ACC112 (cell line): Measurements from ENCODE around the gene C10orf90.

Experiments
- H2AFZ ChIP-seq: fragments of 200-600 bp; sonication (generic); one replicate; pipeline ENCODE4 v1.6.0; 2017; ENCODE audit warnings: antibody characterized with exemption, low read length; ENCODE audit not compliant: unreplicated experiment
- H3K27ac ChIP-seq: fragments of 200-600 bp; sonication (generic); 2 replicates; pipeline ENCODE4 v1.5.1; 2014; ENCODE audit warnings: low read depth, mild to moderate bottlenecking, antibody characterized with exemption, low read length, moderate library complexity
- H3K27me3 ChIP-seq: fragments of 200-600 bp; sonication (generic); 2 replicates; pipeline ENCODE4 v1.6.1; 2014; ENCODE audit warnings: mild to moderate bottlenecking, antibody characterized with exemption, low read length, moderate library complexity, mixed read lengths; ENCODE audit not compliant: insufficient read depth
- H3K36me3 ChIP-seq: fragments of 200-600 bp; sonication (generic); 2 replicates; pipeline ENCODE4 v1.6.1; 2016; ENCODE audit warnings: mild to moderate bottlenecking, antibody characterized with exemption, low read length, moderate library complexity, mixed read lengths; ENCODE audit not compliant: insufficient read depth
- H3K4me1 ChIP-seq: fragments of 200-600 bp; sonication (generic); one replicate; pipeline ENCODE4 v1.6.1; 2016; ENCODE audit warnings: low read length, mixed read lengths; ENCODE audit not compliant: insufficient read depth, unreplicated experiment, control insufficient read depth
- H3K4me3 ChIP-seq: fragments of 200-600 bp; sonication (generic); 2 replicates; pipeline ENCODE4 v1.5.1; 2014; ENCODE audit warnings: mild to moderate bottlenecking, low read depth, low read length
- H3K79me2 ChIP-seq: fragments of 200-600 bp; sonication (generic); one replicate; pipeline ENCODE4 v1.6.0; 2016; ENCODE audit warnings: low read length; ENCODE audit not compliant: control insufficient read depth, unreplicated experiment, insufficient read depth

Gene C10orf90

GRCh38 chr10:126454045-126454751, 216.3 kb downstream of the C10orf90 start:
- Histone ChIP-seq H3K4me1 (peaks cover 17% of the 10 kb centered on the region), H3K4me3 (no peak overlapping the region), H3K36me3 (peaks cover 3% of the 10 kb centered on the region; the same call in 1 of the 2 replicates), H3K79me2 (no peaks in the 10 kb centered on the region), H3K27ac (no peak overlapping the region), H2AFZ (no peak overlapping the region), H3K27me3 (no peaks in the 10 kb centered on the region)

- no peak overlapping the region for H2AFZ ChIP-seq
- H3K27me3 ChIP-seq = no peaks in the 10 kb centered on the region
- peaks cover 5% of the 10 kb centered on the region; the same call in 1 of the 2 replicates for H3K36me3 ChIP-seq
- no peak overlapping the region for H3K27ac ChIP-seq
- no peaks in the 10 kb centered on the region for H3K79me2 ChIP-seq
- no peaks in the 10 kb centered on the region for H3K4me1 ChIP-seq
- H3K4me3 ChIP-seq = no peak overlapping the region
Observed at GRCh38 chr10:126452245-126452644, 218.2 kb downstream of the C10orf90 start.

- Histone ChIP-seq H3K4me1 (no peaks in the 10 kb centered on the region), H3K27me3 (no peaks in the 10 kb centered on the region)
Observed at GRCh38 chr10:126448091-126448490, 222.4 kb downstream of the C10orf90 start.

GRCh38 chr10:126439942-126440341, 230.6 kb downstream of the C10orf90 start:
- Histone ChIP-seq H3K27me3 (no peaks in the 10 kb centered on the region), H2AFZ (no peak overlapping the region), H3K79me2 (no peaks in the 10 kb centered on the region), H3K4me3 (no peak overlapping the region), H3K4me1 (peaks cover 3% of the 10 kb centered on the region), H3K36me3 (no peaks in the 10 kb centered on the region), H3K27ac (no peak overlapping the region)

More at GRCh38 chr10:126448091-126448490, 222.4 kb downstream of the C10orf90 start:
- Histone ChIP-seq H3K27ac (0 out of 2 replicates have a peak overlapping the region, but pooled peaks have one; percentile 5), H2AFZ (no peak overlapping the region), H3K79me2 (no peaks in the 10 kb centered on the region), H3K4me3 (no peak overlapping the region), H3K36me3 (peaks cover 5% of the 10 kb centered on the region; the same call in 1 of the 2 replicates)

GRCh38 chr10:126438407-126438783, 232.1 kb downstream of the C10orf90 start:
- no peaks in the 10 kb centered on the region for H3K27me3 ChIP-seq
- peaks cover 4% of the 10 kb centered on the region for H3K4me1 ChIP-seq
- H3K36me3 ChIP-seq = no peaks in the 10 kb centered on the region
- H3K4me3 ChIP-seq = no peak overlapping the region
- no peak overlapping the region for H3K27ac ChIP-seq
- H3K79me2 ChIP-seq = no peaks in the 10 kb centered on the region
- no peak overlapping the region for H2AFZ ChIP-seq

GRCh38 chr10:126437635-126438406, 232.7 kb downstream of the C10orf90 start:
- peaks cover 9% of the 10 kb centered on the region for H3K4me1 ChIP-seq
- H3K4me3 ChIP-seq = no peak overlapping the region
- H2AFZ ChIP-seq = no peak overlapping the region
- H3K27me3 ChIP-seq = no peaks in the 10 kb centered on the region
- no peak overlapping the region for H3K27ac ChIP-seq
- no peaks in the 10 kb centered on the region for H3K36me3 ChIP-seq
- no peaks in the 10 kb centered on the region for H3K79me2 ChIP-seq

- Histone ChIP-seq H3K27ac (no peak overlapping the region), H3K4me3 (no peak overlapping the region), H3K79me2 (no peaks in the 10 kb centered on the region), H2AFZ (no peak overlapping the region), H3K36me3 (no peaks in the 10 kb centered on the region), H3K27me3 (no peaks in the 10 kb centered on the region), H3K4me1 (peaks cover 6% of the 10 kb centered on the region)
Observed at GRCh38 chr10:126434235-126434634, 236.3 kb downstream of the C10orf90 start.

- no peak overlapping the region for H2AFZ ChIP-seq
- no peak overlapping the region for H3K27ac ChIP-seq
Observed at GRCh38 chr10:126433351-126433750, 237.1 kb downstream of the C10orf90 start.

GRCh38 chr10:126432507-126432906, 238.0 kb downstream of the C10orf90 start:
- Histone ChIP-seq H3K4me1 (peaks cover 6% of the 10 kb centered on the region), H3K27ac (no peak overlapping the region), H2AFZ (no peak overlapping the region), H3K27me3 (no peaks in the 10 kb centered on the region), H3K36me3 (no peaks in the 10 kb centered on the region), H3K4me3 (no peak overlapping the region), H3K79me2 (no peaks in the 10 kb centered on the region)

More at GRCh38 chr10:126433351-126433750, 237.1 kb downstream of the C10orf90 start:
- Histone ChIP-seq H3K27me3 (no peaks in the 10 kb centered on the region), H3K4me3 (no peak overlapping the region), H3K4me1 (peaks cover 6% of the 10 kb centered on the region), H3K79me2 (no peaks in the 10 kb centered on the region), H3K36me3 (no peaks in the 10 kb centered on the region)

GRCh38 chr10:126431816-126432215, 238.7 kb downstream of the C10orf90 start:
- H2AFZ ChIP-seq = no peak overlapping the region
- no peak overlapping the region for H3K4me3 ChIP-seq
- H3K27ac ChIP-seq = no peak overlapping the region
- peaks cover 6% of the 10 kb centered on the region for H3K4me1 ChIP-seq
- H3K36me3 ChIP-seq = no peaks in the 10 kb centered on the region
- H3K27me3 ChIP-seq = no peaks in the 10 kb centered on the region
- no peaks in the 10 kb centered on the region for H3K79me2 ChIP-seq

GRCh38 chr10:126430512-126430911, 240.0 kb downstream of the C10orf90 start:
- no peaks in the 10 kb centered on the region for H3K27me3 ChIP-seq
- peaks cover 6% of the 10 kb centered on the region for H3K4me1 ChIP-seq
- H3K36me3 ChIP-seq = no peaks in the 10 kb centered on the region
- H3K27ac ChIP-seq = no peak overlapping the region
- H2AFZ ChIP-seq = no peak overlapping the region
- H3K4me3 ChIP-seq = no peak overlapping the region
- no peaks in the 10 kb centered on the region for H3K79me2 ChIP-seq
